ENCODE results near the gene ZDHHC24. TPM values are rescaled to one million over a fixed set of nuclear protein-coding genes. Genes with fewer than 3 reads are reported as not detected.

The ZDHHC24 gene
- total and polyA plus RNA-seq, 8 donors, result 2.6 to 73.9 (median 7.3) TPM

- intact Hi-C loops (cut with DNase I; ENCODE audit: low total_unique reads), result no loop called here
- TF ChIP-seq CTCF (IDR thresholded peaks at IDR 0.05) (no peak), POLR2AphosphoS5 (IDR thresholded peaks at IDR 0.05) (no peak), EP300 (IDR thresholded peaks at IDR 0.05) (no peak), POLR2A (IDR thresholded peaks at IDR 0.05) (no peak)
- no peaks in the 10 kb centered on the region for H3K4me1 ChIP-seq
- H3K27me3 ChIP-seq, result no peaks in the 10 kb centered on the region
- no peak overlapping the region for H3K4me3 ChIP-seq
- H3K27ac ChIP-seq, result no peak overlapping the region
- H3K9me3 ChIP-seq, result no peaks in the 10 kb centered on the region
- DNase-seq, result no peak
- H3K36me3 ChIP-seq, result peaks cover 27 to 89% (median 83%) of the 10 kb centered on the region in 4 donors
- WGBS, 5 donors, result 85 to 95% (median 88%) methylated on average over 8 to 10 of the region's 10 CpGs
Observed at GRCh38 chr11:66524304-66525040, 21.4 kb downstream of the ZDHHC24 start.

- Histone ChIP-seq H3K36me3 (peaks cover 28 to 90% (median 84%) of the 10 kb centered on the region in 4 donors), H3K9me3 (no peaks in the 10 kb centered on the region), H3K4me3 (no peak overlapping the region), H3K27me3 (no peaks in the 10 kb centered on the region), H3K27ac (no peak overlapping the region), H3K4me1 (no peaks in the 10 kb centered on the region)
- intact Hi-C loops (cut with DNase I; ENCODE audit: low total_unique reads), result no loop called here
- WGBS, 5 donors, result 92 to 97% (median 94%) methylated on average over 11 of the region's 11 CpGs
- TF ChIP-seq POLR2A (IDR thresholded peaks at IDR 0.05) (no peak), POLR2AphosphoS5 (IDR thresholded peaks at IDR 0.05) (no peak), EP300 (IDR thresholded peaks at IDR 0.05) (no peak), CTCF (IDR thresholded peaks at IDR 0.05) (no peak)
- DNase-seq, result no peak
Observed at GRCh38 chr11:66523611-66524010, 22.2 kb downstream of the ZDHHC24 start.

- 1 to 8% (median 5%) methylated on average over 5 of the region's 5 CpGs for WGBS, 5 donors
Observed at GRCh38 chr11:66510990-66511339, 34.9 kb downstream of the ZDHHC24 start.

More at GRCh38 chr11:66510990-66511339, 34.9 kb downstream of the ZDHHC24 start:
- peak overlapping the region in 3 of 5 donors; percentile 65 to 74 (median 73) for H3K27ac ChIP-seq
- intact Hi-C loops (cut with DNase I; ENCODE audit: low total_unique reads), result no loop called here
- H3K36me3 ChIP-seq, result peaks cover 0 to 53% (median 48%) of the 10 kb centered on the region in 4 donors
- TF ChIP-seq EP300 (IDR thresholded peaks at IDR 0.05), result no peak
- TF ChIP-seq POLR2A (IDR thresholded peaks at IDR 0.05), result no peak
- TF ChIP-seq POLR2AphosphoS5 (IDR thresholded peaks at IDR 0.05), result no peak
- no peak for TF ChIP-seq CTCF (IDR thresholded peaks at IDR 0.05)
- no peaks in the 10 kb centered on the region for H3K9me3 ChIP-seq
- H3K27me3 ChIP-seq, result no peaks in the 10 kb centered on the region
- H3K4me3 ChIP-seq, result peak overlapping the region; percentile 76 to 99 (median 88)
- H3K4me1 ChIP-seq, result peaks cover 8 to 31% (median 15%) of the 10 kb centered on the region in 4 donors
- no peak for DNase-seq
